NCI-H446 (cell line): ENCODE data around the gene SLC12A7.
"Not testable (repeated sequence)": the region's sequence is repeated elsewhere in the genome, so short reads cannot be mapped to it uniquely, and the experiment has no call there.

Source experiments
- DNase-seq, 2 experiments: peaks; one replicate each; lab custom pipeline; 2025; lab: John Stamatoyannopoulos, UW

Gene SLC12A7

GRCh38 chr5:1034986-1035385 lies 76.9 kb downstream of the SLC12A7 start:
- DNase-seq: no peak

GRCh38 chr5:1034421-1034905 lies 77.4 kb downstream of the SLC12A7 start:
- no peak for DNase-seq

GRCh38 chr5:1033606-1034420 lies 78.0 kb downstream of the SLC12A7 start:
- DNase-seq: no peak

- no peak for DNase-seq
Measured at GRCh38 chr5:1033178-1033577, 78.7 kb downstream of the SLC12A7 start.

GRCh38 chr5:1032551-1033027 lies 79.3 kb downstream of the SLC12A7 start:
- no peak for DNase-seq

- DNase-seq: no peak
Measured at GRCh38 chr5:1032011-1032410, 79.9 kb downstream of the SLC12A7 start.

- DNase-seq: no peak
Measured at GRCh38 chr5:1031306-1031959, 80.4 kb downstream of the SLC12A7 start.

GRCh38 chr5:1030801-1031271 lies 81.0 kb downstream of the SLC12A7 start:
- no peak for DNase-seq

- DNase-seq: no peak
Measured at GRCh38 chr5:1029945-1030625, 81.8 kb downstream of the SLC12A7 start.

- no peak for DNase-seq
Measured at GRCh38 chr5:1029282-1029944, 82.5 kb downstream of the SLC12A7 start.

- no peak for DNase-seq
Measured at GRCh38 chr5:1028481-1029281, 83.2 kb downstream of the SLC12A7 start.

GRCh38 chr5:1027631-1028441 lies 84.0 kb downstream of the SLC12A7 start:
- DNase-seq: no peak

GRCh38 chr5:1026700-1027621 lies 84.9 kb downstream of the SLC12A7 start:
- DNase-seq: no peak

GRCh38 chr5:1021969-1022336 lies 89.9 kb downstream of the SLC12A7 start:
- DNase-seq: not testable (repeated sequence)

- no peak for DNase-seq
Measured at GRCh38 chr5:1021136-1021968, 90.5 kb downstream of the SLC12A7 start.

GRCh38 chr5:1020452-1020961 lies 91.4 kb downstream of the SLC12A7 start:
- no peak for DNase-seq

GRCh38 chr5:1019001-1019905 lies 92.6 kb downstream of the SLC12A7 start:
- DNase-seq: no peak
